ENCODE data around the gene GGT5.

The GGT5 gene

DNA sequence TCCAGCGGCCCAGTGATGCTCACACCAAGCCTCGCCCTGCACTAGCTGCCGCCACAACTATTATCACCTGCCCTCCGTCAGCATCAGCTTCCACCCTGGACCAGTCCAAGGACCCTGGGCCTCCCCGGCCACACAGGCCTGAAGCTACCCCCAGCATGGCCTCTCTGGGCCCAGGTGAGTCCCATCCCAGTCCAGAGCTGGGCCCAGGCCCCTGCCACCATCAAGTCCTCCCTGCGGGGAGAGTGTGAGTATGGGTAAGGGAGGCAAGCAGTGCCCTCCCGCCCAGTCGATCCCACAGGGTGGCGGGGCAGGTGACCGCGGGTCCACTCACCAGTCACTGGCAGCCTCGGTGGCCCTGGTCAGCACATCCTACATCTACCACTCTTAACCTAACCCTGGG, 73.1 kb downstream of the GGT5 start:
- in situ Hi-C loops (cut with MboI; ENCODE audit: low sequenced_read_pairs) = no loop called here

DNA sequence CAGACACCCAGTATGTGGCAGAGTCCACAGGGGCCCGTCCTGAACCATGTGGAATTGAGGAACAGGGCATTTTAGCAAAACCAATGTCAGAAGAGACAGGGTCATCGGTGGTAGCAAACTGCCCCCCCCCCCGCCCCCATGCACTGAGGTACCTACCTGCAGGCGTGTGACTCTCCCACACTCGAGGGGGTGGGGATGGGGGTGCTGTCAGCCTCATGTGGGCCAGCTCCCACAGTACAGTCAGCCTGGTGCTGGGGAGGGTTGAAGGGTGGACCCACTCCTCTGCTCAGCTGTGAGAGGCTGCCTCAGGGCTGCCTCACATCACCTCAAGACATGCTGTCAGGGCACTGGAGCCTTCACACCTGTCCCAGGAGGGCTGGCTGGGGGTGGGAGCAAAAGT, 74.2 kb downstream of the GGT5 start:
- in situ Hi-C loops (cut with MboI; ENCODE audit: low sequenced_read_pairs) = no loop called here

GRCh38 chr22:24170188-24170587, 74.7 kb downstream of the GGT5 start:
- in situ Hi-C loops (cut with MboI; ENCODE audit: low sequenced_read_pairs) = no loop called here

Measured in HL-60/S4 (cell line).